Measurements from ENCODE around the gene STK32C. TPM values are rescaled to one million over a fixed set of nuclear protein-coding genes. Genes with fewer than 3 reads are reported as not detected.

Gene STK32C
- total RNA-seq, 1 experiment from 2014 or later = 16.5 TPM

GRCh38 chr10:132195366-132196075, 112.2 kb downstream of the STK32C start:
- CTCF ChIA-PET = no interaction called here
- Histone ChIP-seq H3K36me3 (ENCODE audit: insufficient read depth, low read length, poor library complexity, severe bottlenecking) (no peaks in the 10 kb centered on the region), H3K27me3 (replicated peaks; ENCODE audit: insufficient read depth, low read depth, low read length, poor library complexity) (no peaks in the 10 kb centered on the region), H3K4me3 (ENCODE audit: low read depth, low read length, poor library complexity, severe bottlenecking) (no peak overlapping the region), H3K9me3 (ENCODE audit: low read depth, low read length, poor library complexity, severe bottlenecking) (no peaks in the 10 kb centered on the region), H3K27ac (ENCODE audit: low read depth, low read length, poor library complexity, severe bottlenecking) (no peak overlapping the region), H3K4me1 (ENCODE audit: insufficient read depth, low read length, poor library complexity, severe bottlenecking) (no peaks in the 10 kb centered on the region)
- POLR2A ChIA-PET (ENCODE audit: low non-redundant PET) = no interaction called here
- no TSS peak for BruUV-seq (replicated peaks)
- TF ChIP-seq EZH2 (IDR thresholded peaks at IDR 0.05; ENCODE audit: borderline replicate concordance, low read depth, low read length, poor library complexity, severe bottlenecking) (no peak), CTCF (conservative IDR thresholded peaks at IDR 0.05; ENCODE audit: low read depth, low read length) (no peak)
- intact Hi-C loops (cut with micrococcal nuclease; ENCODE audit: unreplicated experiment) = no loop called here
- DNase-seq (ENCODE audit: low spot score) = no peak

- ChIA-PET POLR2A (ENCODE audit: low non-redundant PET) (no interaction called here), CTCF (no interaction called here)
- BruUV-seq (replicated peaks) = no TSS peak
- Histone ChIP-seq H3K27ac (ENCODE audit: low read depth, low read length, poor library complexity, severe bottlenecking) (no peak overlapping the region), H3K4me3 (ENCODE audit: low read depth, low read length, poor library complexity, severe bottlenecking) (no peak overlapping the region), H3K9me3 (ENCODE audit: low read depth, low read length, poor library complexity, severe bottlenecking) (no peaks in the 10 kb centered on the region), H3K4me1 (ENCODE audit: insufficient read depth, low read length, poor library complexity, severe bottlenecking) (no peaks in the 10 kb centered on the region), H3K27me3 (replicated peaks; ENCODE audit: insufficient read depth, low read depth, low read length, poor library complexity) (no peaks in the 10 kb centered on the region), H3K36me3 (ENCODE audit: insufficient read depth, low read length, poor library complexity, severe bottlenecking) (no peaks in the 10 kb centered on the region)
- DNase-seq (ENCODE audit: low spot score) = no peak
- intact Hi-C loops (cut with micrococcal nuclease; ENCODE audit: unreplicated experiment) = no loop called here
- TF ChIP-seq CTCF (conservative IDR thresholded peaks at IDR 0.05; ENCODE audit: low read depth, low read length) (no peak), EZH2 (IDR thresholded peaks at IDR 0.05; ENCODE audit: borderline replicate concordance, low read depth, low read length, poor library complexity, severe bottlenecking) (no peak)
Measured at GRCh38 chr10:132194726-132195125, 113.0 kb downstream of the STK32C start.

- intact Hi-C loops (cut with micrococcal nuclease; ENCODE audit: unreplicated experiment) = no loop called here
- BruUV-seq (replicated peaks) = no TSS peak
- H3K27ac ChIP-seq (ENCODE audit: low read depth, low read length, poor library complexity, severe bottlenecking) = no peak overlapping the region
- no peak for DNase-seq (ENCODE audit: low spot score)
- no peaks in the 10 kb centered on the region for H3K4me1 ChIP-seq (ENCODE audit: insufficient read depth, low read length, poor library complexity, severe bottlenecking)
- ChIA-PET POLR2A (ENCODE audit: low non-redundant PET) (no interaction called here), CTCF (no interaction called here)
- no peak overlapping the region for H3K4me3 ChIP-seq (ENCODE audit: low read depth, low read length, poor library complexity, severe bottlenecking)
- H3K9me3 ChIP-seq (ENCODE audit: low read depth, low read length, poor library complexity, severe bottlenecking) = no peaks in the 10 kb centered on the region
- TF ChIP-seq EZH2 (IDR thresholded peaks at IDR 0.05; ENCODE audit: borderline replicate concordance, low read depth, low read length, poor library complexity, severe bottlenecking) (no peak), CTCF (conservative IDR thresholded peaks at IDR 0.05; ENCODE audit: low read depth, low read length) (no peak)
- H3K36me3 ChIP-seq (ENCODE audit: insufficient read depth, low read length, poor library complexity, severe bottlenecking) = no peaks in the 10 kb centered on the region
- H3K27me3 ChIP-seq (replicated peaks; ENCODE audit: insufficient read depth, low read depth, low read length, poor library complexity) = no peaks in the 10 kb centered on the region
Measured at GRCh38 chr10:132193907-132194552, 113.7 kb downstream of the STK32C start.

All from A673 (cell line).